ENCODE results near the gene TAF13. TPM values are rescaled to one million over a fixed set of nuclear protein-coding genes. Genes with fewer than 3 reads are reported as not detected.

TAF13 gene
- total and polyA plus RNA-seq, 9 of the 15 experiments (the other 6 are each of a cell fraction or from before 2014, with no cell fraction given) = 14.9 to 77.2 (median 38.7) TPM

DNA sequence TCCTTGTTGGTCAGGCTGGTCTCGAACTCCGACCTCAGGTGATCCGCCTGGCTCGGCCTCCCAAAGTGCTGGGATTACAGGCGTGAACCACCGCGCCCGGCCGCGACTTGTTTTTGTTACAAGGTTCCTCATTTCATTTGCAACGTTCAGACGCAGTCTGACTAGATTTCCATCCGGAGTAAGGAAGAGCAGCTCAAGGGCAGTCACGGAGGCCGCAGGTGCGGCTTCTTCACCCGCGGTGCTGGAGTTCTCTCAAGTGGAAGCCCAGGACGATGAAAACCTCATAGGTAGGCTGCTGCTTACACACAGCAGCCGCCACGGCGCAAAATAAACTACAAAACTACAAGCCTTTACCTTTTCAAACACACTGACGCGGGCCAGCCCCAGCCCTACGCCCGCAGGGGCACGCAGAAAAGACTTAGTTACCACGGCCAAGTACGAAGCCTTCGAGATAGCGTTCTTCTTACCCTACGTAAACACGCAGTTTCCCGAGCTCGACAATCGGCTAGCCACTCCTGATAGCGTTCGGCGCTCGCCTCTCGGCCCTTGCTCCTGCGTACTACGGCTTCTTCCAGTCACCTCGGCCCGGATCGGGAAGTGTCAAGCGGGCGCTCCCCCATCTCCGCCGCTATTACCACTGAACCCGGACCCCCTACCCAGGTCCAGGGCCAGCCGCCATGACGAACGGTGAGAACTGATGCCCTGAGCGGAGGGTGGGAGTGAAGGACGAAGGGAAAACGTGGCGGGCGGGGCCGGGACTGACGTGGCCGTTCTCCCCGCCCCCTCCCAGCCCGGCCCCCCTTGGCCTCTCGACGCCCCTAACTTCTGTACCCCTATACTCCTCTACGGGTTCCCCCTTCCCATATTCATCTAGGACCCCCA is 14.6 kb upstream of the TAF13 start, which contains the start of gene TMEM167B (continued):
- TF ChIP-seq, protein P1, sequence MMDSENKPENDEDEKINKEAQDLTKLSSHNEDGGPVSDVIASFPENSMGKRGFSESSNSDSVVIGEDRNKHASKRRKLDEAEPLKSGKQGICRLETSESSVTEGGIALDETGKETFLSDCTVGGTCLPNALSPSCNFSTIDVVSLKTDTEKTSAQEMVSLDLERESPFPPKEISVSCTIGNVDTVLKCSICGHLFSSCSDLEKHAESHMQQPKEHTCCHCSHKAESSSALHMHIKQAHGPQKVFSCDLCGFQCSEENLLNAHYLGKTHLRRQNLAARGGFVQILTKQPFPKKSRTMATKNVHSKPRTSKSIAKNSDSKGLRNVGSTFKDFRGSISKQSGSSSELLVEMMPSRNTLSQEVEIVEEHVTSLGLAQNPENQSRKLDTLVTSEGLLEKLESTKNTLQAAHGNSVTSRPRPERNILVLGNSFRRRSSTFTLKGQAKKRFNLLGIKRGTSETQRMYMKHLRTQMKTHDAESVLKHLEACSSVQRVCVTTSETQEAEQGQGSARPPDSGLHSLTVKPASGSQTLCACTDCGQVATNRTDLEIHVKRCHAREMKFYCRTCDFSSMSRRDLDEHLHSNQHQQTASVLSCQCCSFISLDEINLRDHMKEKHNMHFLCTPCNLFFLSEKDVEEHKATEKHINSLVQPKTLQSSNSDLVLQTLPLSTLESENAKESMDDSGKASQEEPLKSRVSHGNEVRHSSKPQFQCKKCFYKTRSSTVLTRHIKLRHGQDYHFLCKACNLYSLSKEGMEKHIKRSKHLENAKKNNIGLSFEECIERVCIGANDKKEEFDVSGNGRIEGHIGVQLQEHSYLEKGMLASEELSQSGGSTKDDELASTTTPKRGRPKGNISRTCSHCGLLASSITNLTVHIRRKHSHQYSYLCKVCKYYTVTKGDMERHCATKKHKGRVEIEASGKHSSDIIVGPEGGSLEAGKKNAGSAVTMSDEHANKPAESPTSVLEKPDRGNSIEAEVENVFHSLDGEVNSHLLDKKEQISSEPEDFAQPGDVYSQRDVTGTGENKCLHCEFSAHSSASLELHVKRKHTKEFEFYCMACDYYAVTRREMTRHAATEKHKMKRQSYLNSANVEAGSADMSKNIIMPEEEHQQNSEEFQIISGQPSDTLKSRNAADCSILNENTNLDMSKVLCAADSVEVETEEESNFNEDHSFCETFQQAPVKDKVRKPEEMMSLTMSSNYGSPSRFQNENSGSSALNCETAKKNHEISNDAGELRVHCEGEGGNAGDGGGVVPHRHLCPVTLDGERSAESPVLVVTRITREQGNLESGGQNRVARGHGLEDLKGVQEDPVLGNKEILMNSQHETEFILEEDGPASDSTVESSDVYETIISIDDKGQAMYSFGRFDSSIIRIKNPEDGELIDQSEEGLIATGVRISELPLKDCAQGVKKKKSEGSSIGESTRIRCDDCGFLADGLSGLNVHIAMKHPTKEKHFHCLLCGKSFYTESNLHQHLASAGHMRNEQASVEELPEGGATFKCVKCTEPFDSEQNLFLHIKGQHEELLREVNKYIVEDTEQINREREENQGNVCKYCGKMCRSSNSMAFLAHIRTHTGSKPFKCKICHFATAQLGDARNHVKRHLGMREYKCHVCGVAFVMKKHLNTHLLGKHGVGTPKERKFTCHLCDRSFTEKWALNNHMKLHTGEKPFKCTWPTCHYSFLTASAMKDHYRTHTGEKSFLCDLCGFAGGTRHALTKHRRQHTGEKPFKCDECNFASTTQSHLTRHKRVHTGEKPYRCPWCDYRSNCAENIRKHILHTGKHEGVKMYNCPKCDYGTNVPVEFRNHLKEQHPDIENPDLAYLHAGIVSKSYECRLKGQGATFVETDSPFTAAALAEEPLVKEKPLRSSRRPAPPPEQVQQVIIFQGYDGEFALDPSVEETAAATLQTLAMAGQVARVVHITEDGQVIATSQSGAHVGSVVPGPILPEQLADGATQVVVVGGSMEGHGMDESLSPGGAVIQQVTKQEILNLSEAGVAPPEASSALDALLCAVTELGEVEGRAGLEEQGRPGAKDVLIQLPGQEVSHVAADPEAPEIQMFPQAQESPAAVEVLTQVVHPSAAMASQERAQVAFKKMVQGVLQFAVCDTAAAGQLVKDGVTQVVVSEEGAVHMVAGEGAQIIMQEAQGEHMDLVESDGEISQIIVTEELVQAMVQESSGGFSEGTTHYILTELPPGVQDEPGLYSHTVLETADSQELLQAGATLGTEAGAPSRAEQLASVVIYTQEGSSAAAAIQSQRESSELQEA (IDR thresholded peaks at IDR 0.05; ENCODE audit: low read depth) = no peak
- no peak for TF ChIP-seq SRSF1 (IDR thresholded peaks at IDR 0.05; ENCODE audit: low read depth, low read length)
- TF ChIP-seq GMEB1 (CRISPR knock-in tag; IDR thresholded peaks at IDR 0.05) = peak; percentile 98
- TF ChIP-seq CLOCK (CRISPR knock-in tag; IDR thresholded peaks at IDR 0.05; ENCODE audit: borderline replicate concordance) = no peak
- no peak for TF ChIP-seq MCM3 (IDR thresholded peaks at IDR 0.05)
- peak; percentile 94 for TF ChIP-seq FOXJ2 (tag; IDR thresholded peaks at IDR 0.05)
- no peak for TF ChIP-seq SMARCE1 (IDR thresholded peaks at IDR 0.05)
- no peak for TF ChIP-seq ZNF217 (CRISPR knock-in tag; IDR thresholded peaks at IDR 0.05)
